ENCODE measurements around the gene HMCN2.

Gene HMCN2

DNA sequence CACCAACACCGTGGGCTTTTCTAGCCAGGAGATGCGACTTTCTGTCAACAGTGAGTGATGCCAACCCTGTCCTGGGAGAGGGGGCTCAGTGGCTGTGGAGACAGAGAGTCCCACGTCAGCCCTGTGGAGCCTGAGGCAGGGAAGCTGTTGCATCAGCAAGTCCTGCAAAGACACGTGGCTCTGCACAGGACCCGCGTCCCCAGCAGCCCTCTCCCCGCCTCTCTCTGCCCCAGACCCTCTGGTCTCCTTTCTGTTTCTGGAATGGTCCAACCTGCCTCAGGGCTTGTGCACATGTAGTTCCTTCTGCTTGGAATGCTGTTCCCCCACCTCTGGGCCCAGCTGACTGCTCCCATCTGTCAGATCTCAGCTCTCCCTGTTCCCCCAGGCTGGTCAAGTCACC lies 60.4 kb downstream of the HMCN2 start:
- no peak for TF ChIP-seq GATA1 (IDR thresholded peaks at IDR 0.05; ENCODE audit: low read depth, low read length)
- TF ChIP-seq POLR2A (IDR thresholded peaks at IDR 0.05; ENCODE audit: low read length) = no peak
- no peak for DNase-seq

DNA sequence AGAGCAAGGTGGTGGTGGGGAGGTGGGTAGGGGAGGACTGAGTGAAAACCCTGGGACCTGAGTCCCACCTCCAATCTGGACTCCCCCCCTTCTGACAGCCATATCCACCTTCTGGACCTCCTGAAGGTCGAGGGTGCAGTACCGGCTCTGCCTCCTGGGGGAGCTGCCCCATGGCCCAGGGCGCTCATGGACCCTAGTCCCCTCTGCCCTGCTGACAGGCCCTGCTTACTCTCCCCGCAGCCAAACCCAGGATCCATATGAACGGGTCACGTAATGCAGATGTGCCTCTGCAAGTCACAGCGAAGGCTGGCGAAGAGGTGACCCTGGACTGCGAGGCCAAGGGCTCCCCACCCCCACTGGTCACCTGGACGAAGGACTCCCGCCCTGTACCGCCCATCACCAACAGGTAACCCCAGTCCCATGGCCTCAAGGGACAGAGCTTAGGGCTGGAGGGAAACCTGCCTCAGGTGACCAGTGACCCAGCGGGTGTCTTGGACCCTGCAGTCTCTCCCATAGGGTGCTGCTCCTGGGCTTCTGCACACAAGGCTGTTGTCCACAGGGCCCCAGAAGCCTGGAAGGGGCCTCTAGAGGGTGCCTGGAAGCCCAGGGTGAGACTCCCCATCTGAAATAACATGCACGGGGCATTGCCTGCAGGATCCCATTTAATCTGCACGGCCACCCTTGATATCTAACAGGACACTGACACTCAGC lies 61.7 kb downstream of the HMCN2 start:
- TF ChIP-seq GATA1 (IDR thresholded peaks at IDR 0.05; ENCODE audit: low read depth, low read length) = no peak
- TF ChIP-seq POLR2A (IDR thresholded peaks at IDR 0.05; ENCODE audit: low read length) = no peak

DNA sequence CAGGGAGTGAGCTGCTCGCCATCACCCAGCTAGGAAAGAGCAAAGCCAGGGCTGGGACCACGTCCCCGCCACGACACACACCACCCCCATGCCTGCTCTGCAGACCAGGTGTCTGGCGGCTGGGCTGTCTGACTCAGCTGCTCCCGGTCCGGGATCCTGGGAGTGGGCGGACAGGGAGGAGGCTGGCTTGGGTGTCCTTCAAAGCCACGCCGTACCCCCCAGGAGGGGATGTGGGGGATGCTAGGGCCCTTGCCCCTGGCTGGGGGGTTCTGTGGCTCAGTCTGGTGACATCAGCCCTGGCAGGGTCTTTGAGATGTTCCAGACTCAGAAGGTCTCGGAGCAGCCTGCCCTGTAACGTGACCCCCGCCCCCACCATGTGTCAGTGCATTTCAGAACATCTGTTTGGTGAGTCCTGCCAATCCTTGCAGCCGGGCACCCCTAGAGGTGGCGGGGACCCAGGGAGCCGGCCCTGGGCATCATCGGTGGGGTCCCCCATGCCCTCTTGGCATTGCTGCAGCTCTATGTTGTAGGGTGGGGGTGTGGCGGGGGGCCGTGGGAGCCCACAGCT lies 62.3 kb downstream of the HMCN2 start:
- no peak for DNase-seq
- no peak for TF ChIP-seq GATA1 (IDR thresholded peaks at IDR 0.05; ENCODE audit: low read depth, low read length)
- TF ChIP-seq POLR2A (IDR thresholded peaks at IDR 0.05; ENCODE audit: low read length) = no peak

More for the DNA sequence above, 61.7 kb downstream of the HMCN2 start:
- DNase-seq = peak; percentile 25 to 35

DNA sequence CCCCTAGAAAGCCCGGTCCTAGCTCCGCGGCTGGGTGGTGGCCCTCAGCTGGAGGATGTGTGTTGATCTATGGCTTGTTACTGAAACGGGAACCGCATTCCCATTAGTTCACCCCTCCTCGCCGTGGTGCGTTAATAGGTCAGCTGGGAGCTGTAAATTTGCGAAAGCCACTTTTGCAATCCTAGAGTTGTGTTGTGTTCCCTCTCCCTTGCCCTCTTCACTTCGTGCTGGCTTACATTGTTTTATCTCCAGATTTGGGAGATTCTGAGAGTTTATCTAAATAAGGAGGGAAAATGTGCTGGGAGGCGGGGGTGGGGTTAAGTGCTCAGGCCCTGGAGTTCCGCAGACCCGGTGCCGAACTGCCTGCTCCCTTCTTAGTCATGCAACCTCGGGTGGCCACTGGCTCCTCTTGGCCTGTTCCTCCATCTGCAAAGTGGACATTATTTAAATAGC lies 62.8 kb downstream of the HMCN2 start:
- no peak for DNase-seq
- TF ChIP-seq GATA1 (IDR thresholded peaks at IDR 0.05; ENCODE audit: low read depth, low read length) = no peak
- no peak for TF ChIP-seq POLR2A (IDR thresholded peaks at IDR 0.05; ENCODE audit: low read length)

DNA sequence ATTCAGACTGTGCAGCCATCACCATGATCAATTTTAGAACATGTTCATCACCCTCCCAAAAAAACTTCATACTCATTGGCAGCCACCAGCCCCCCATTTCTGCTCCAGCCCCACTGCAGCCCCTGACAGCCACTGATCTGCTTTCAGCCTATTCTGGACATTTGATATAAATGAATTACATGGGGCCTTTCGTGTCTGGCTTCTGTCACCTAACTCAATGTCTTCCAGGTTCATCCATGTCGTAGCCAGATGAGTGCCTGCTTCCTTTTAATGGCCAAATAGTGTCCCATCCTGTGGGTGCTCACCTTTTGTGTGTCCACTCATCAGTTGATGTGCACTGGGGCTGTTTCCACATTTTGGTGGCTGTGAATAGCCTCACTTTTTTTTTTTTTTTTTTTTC lies 63.5 kb downstream of the HMCN2 start:
- no peak for TF ChIP-seq GATA1 (IDR thresholded peaks at IDR 0.05; ENCODE audit: low read depth, low read length)
- no peak for TF ChIP-seq POLR2A (IDR thresholded peaks at IDR 0.05; ENCODE audit: low read length)
- no peak for DNase-seq

DNA sequence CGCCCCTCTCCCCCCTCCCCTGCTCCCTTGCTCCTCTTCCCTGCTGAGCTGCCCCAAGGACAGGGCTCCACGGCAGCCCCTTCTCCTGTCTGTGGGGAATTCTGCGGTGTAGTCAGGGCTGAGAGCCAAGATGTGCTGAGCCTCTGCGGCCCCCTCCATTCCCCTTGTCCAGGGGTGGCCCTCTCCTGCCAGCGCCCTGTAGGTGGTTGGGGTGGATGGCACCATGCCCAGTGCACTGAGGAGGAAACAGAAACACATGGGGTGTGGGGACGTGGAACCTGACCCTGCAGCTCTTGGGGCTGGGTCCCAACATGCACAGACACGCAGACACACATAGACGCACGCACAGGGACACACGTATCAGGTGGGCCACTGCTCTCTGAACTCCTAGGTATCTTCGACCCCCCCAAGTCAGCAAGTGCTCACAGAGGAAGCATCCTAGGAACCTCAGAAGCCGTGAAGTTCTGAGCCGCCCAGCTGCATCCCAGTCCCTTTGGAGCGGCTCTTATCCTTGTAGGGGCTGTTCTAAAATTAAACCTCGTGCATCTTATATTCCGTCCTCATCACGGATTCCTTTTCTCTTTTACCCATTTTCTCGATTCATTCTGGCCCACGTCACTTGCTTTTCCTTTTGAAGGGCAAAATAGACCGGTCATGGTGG lies 64.8 kb downstream of the HMCN2 start:
- DNase-seq = no peak
- TF ChIP-seq POLR2A (IDR thresholded peaks at IDR 0.05; ENCODE audit: low read length) (no peak), GATA1 (IDR thresholded peaks at IDR 0.05; ENCODE audit: low read depth, low read length) (no peak)

DNA sequence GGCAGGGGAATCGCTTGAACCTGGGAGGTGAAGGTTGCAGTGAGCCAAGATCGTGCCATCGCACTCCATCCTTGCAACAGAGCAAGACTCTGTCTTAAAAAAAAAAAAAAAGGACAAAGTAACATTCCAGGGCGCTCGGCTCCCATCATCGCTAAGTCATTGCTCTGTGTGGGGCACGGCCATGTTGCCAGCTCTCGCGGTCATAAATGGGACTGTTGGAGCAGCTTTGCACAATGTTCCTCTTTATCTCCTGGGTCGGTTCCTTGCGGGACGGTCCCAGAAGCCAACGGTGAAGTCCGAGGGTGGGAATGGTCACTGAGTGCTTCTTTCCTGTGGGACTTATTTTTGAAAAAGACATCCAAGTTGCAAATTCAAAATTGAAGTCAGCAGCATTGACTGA lies 65.5 kb downstream of the HMCN2 start:
- TF ChIP-seq POLR2A (IDR thresholded peaks at IDR 0.05; ENCODE audit: low read length) (no peak), GATA1 (IDR thresholded peaks at IDR 0.05; ENCODE audit: low read depth, low read length) (no peak)
- no peak for DNase-seq

DNA sequence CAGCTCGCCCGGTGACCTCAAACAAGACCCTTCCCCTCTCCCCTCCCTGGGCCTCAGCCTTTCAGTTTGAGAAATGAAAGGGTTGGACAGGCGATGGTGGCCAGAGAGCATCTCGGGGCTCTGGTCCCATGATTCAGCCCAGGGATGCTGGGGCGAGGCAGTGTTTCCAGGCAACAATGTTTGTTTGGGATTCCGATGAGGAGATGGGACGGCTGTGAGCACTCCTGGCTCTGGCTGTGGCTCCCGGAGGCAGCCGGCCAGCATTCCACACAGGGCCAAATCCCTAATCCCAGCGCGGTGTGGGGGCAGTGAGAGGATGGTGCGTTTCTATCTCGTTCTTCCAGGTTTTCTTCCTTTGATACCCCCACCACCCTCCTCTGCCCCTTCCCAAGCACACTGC lies 66.0 kb downstream of the HMCN2 start:
- no peak for DNase-seq
- TF ChIP-seq GATA1 (IDR thresholded peaks at IDR 0.05; ENCODE audit: low read depth, low read length) (no peak), POLR2A (IDR thresholded peaks at IDR 0.05; ENCODE audit: low read length) (no peak)

DNA sequence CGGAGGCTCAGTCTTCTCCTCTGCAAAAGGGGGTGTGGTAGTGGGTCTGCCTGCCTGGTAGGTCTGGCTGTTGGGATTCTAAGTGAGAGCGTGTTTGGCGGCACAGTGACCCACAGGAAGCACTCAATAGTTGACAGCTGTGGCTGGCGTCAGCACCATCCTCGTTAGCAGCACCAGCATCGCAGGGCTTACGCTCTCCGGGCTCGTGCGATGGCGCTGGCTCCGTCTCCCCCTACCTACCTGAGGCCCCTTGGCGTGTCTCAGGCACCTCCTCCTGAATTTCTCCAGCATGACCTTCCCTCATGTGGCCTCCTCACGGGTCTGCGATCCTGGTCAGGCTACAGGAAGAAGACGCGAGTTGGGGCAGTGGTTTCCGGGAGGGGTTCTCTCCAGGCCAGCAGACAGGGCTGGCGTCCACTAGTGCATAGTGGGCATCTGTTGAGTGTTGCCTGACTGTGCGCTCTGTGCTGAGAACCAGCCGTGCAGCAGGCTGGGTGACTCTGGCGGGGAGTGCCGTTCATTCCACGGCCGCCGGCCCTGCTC lies 66.9 kb downstream of the HMCN2 start:
- TF ChIP-seq POLR2A (IDR thresholded peaks at IDR 0.05; ENCODE audit: low read length) (no peak), GATA1 (IDR thresholded peaks at IDR 0.05; ENCODE audit: low read depth, low read length) (no peak)
- no peak for DNase-seq

DNA sequence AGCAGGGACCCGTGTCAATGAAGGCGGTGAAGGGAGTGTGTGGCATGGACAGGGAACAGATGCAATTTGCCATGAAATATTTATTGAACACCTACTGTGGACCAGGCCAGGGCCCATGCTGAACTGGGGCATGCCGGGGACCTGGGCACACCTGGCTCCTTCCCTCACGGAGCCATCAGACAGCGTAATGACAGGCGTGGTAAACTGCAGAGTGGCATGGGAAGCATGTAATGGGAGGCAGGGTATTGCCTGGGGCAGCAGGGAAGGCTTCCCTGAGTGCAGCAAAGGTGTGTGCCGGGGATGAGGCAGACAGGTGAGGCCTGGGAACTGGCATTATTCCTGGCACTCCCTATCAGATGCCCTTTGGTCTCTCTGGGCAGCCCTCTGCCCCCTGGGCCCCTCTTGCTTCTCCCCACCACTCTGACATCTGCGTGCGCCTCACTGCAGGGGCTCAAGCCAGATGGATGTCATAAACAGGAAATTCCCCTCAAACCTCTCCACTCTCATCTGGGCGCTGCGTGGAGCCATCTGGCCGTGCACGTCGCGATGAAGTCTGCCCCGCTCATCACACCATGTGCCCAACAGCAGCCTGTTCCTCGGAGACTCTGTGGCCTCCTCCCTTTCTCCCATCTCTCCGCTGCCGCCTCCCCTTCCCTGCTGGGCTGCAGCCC lies 67.6 kb downstream of the HMCN2 start:
- DNase-seq = no peak
- no peak for TF ChIP-seq POLR2A (IDR thresholded peaks at IDR 0.05; ENCODE audit: low read length)
- no peak for TF ChIP-seq GATA1 (IDR thresholded peaks at IDR 0.05; ENCODE audit: low read depth, low read length)

DNA sequence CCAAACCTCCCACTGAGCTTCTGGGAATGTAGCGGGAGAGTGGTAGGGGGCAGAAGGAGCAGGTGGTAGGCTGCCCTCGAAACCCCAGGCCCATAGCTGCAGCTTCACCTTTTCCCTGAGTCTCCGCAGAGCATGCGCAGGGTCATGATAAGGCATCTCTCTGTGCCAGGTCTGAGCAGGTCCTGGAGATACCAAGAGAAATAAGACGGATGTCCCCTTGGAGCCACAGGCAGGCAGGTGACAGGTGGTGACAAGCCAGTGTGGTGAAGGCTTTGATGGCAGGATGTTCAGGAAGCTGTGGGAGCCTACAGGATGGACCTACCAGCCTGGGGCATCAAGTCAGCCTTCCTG lies 68.1 kb downstream of the HMCN2 start:
- DNase-seq = no peak

DNA sequence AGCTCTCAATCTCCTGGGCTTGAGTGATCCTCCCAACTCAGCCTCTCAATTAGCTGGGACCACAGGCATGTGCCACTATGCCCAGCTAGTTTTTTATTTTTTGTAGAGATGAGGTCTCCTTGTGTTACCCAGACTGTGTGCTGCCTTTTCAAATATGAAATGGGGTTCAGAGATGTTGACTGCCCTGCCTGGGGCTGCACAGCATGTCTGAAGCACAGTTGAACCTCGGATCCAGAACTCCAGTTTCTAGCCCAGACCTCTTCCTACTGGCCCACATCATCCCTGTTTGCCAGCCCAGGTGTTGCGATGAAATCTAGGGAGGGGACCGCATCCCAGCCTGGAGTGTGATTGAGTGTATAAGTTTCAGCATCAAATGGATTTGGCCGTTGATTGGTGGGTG lies 69.4 kb downstream of the HMCN2 start:
- TF ChIP-seq GATA1 (IDR thresholded peaks at IDR 0.05; ENCODE audit: low read depth, low read length) (no peak), POLR2A (IDR thresholded peaks at IDR 0.05; ENCODE audit: low read length) (no peak)
- DNase-seq = no peak

More for the DNA sequence above, 68.1 kb downstream of the HMCN2 start:
- no peak for TF ChIP-seq POLR2A (IDR thresholded peaks at IDR 0.05; ENCODE audit: low read length)
- no peak for TF ChIP-seq GATA1 (IDR thresholded peaks at IDR 0.05; ENCODE audit: low read depth, low read length)

DNA sequence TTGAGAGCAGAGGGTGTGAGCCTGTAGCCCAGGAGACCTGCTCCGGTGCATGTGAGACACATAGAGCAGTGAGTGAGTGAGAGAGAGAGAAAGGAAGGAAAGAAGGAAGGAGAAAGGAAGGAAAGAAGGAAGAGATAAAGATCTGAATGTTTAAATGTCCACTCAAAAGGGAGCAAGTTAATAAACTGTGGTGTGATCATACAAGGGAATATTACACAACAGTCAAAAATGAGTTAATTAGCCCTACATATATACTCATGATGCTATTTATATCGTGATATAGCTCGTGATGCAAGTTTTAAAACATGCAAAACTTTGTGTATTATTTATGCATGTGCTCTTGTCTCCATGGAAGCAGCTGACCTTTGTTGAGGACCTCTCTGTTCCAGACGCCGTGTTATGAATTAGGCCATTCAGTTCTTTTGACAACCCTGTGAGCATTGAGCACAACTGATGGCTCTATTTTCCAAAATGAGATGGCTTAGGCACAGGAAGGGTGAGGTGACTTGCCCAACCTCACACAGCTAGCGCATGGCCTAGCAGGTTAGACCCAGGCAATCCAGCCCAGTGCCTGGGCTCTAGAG lies 70.6 kb downstream of the HMCN2 start:
- no peak for DNase-seq
- TF ChIP-seq GATA1 (IDR thresholded peaks at IDR 0.05; ENCODE audit: low read depth, low read length) (no peak), POLR2A (IDR thresholded peaks at IDR 0.05; ENCODE audit: low read length) (no peak)

DNA sequence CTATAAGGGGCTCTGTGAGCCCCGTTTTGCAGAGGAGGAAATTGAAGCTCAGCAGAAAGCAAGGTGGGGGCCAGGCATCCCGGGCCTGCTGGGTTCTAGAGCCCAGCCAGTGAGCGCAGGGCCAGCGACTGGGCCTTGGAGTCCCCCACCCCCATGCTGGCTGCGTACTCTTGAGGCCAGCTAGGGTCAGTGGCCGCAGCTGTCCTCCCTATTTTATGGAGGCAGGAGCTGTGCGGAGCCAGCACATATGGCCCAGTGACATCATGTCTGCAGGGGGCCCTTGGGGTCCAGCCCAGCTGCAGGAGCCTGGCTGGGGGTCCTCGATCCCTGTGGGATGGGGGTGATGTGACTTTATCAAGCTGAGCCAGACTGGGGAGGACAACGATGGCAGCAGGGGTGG lies 71.3 kb downstream of the HMCN2 start:
- TF ChIP-seq POLR2A (IDR thresholded peaks at IDR 0.05; ENCODE audit: low read length) = no peak
- TF ChIP-seq GATA1 (IDR thresholded peaks at IDR 0.05; ENCODE audit: low read depth, low read length) = no peak
- DNase-seq = no peak

Data from erythroblast (primary cell).